ENCODE data around the gene HCFC2.
"Not testable (repeated sequence)": the region's sequence is repeated elsewhere in the genome, so short reads cannot be mapped to it uniquely, and the experiment has no call there.

Gene HCFC2

GRCh38 chr12:104064031-104064841 lies at the start of gene HCFC2:
Gene HCFC2 (plus strand): TSS chr12:104064531. CDS start chr12:104064561, 30 bp downstream.
- DNase-seq, result peak; percentile 90

GRCh38 chr12:104021862-104022261 lies 42.5 kb upstream of the HCFC2 start:
- DNase-seq, result not testable (repeated sequence)

GRCh38 chr12:104022786-104023185 lies 41.5 kb upstream of the HCFC2 start:
- DNase-seq, result no peak

GRCh38 chr12:104023710-104024109 lies 40.6 kb upstream of the HCFC2 start:
- no peak for DNase-seq

GRCh38 chr12:104024348-104024747 lies 40.0 kb upstream of the HCFC2 start:
- no peak for DNase-seq

- no peak for DNase-seq
These were observed 38.6 kb upstream of the HCFC2 start for GRCh38 chr12:104025771-104026170.

GRCh38 chr12:104026841-104027599 lies 37.3 kb upstream of the HCFC2 start:
- no peak for DNase-seq

GRCh38 chr12:104030596-104030995 lies 33.7 kb upstream of the HCFC2 start:
- DNase-seq, result not testable (repeated sequence)

GRCh38 chr12:104036143-104036542 lies 28.2 kb upstream of the HCFC2 start:
- not testable (repeated sequence) for DNase-seq

GRCh38 chr12:104039769-104040168 lies 24.6 kb upstream of the HCFC2 start:
- not testable (repeated sequence) for DNase-seq

GRCh38 chr12:104042580-104042979 lies 21.8 kb upstream of the HCFC2 start:
- no peak for DNase-seq

GRCh38 chr12:104044158-104044557 lies 20.2 kb upstream of the HCFC2 start:
- DNase-seq, result no peak

- no peak for DNase-seq
These were observed 18.0 kb upstream of the HCFC2 start for GRCh38 chr12:104046306-104046705.

- DNase-seq, result no peak
These were observed 16.2 kb upstream of the HCFC2 start for GRCh38 chr12:104048162-104048561.

GRCh38 chr12:104048811-104049210 lies 15.5 kb upstream of the HCFC2 start:
- DNase-seq, result no peak

- DNase-seq, result no peak
These were observed 14.9 kb upstream of the HCFC2 start for GRCh38 chr12:104049278-104049902.

GRCh38 chr12:104049903-104050356 lies 14.4 kb upstream of the HCFC2 start, which contains the start of gene GLT8D2:
Gene GLT8D2 (minus strand): TSS chr12:104050187. CDS start chr12:104019648, 30,539 bp downstream.
- DNase-seq, result no peak

- DNase-seq, result no peak
These were observed 13.9 kb upstream of the HCFC2 start for GRCh38 chr12:104050436-104050835.

- DNase-seq, result no peak
These were observed 9.5 kb upstream of the HCFC2 start for GRCh38 chr12:104054681-104055346.

GRCh38 chr12:104055686-104056388 lies 8.5 kb upstream of the HCFC2 start:
- no peak for DNase-seq

GRCh38 chr12:104056419-104056972 lies 7.8 kb upstream of the HCFC2 start:
- no peak for DNase-seq

- DNase-seq, result no peak
These were observed 6.5 kb upstream of the HCFC2 start for GRCh38 chr12:104057771-104058197.
